PFSK-1 (cell line): Measurements from ENCODE around the gene SPAST.

Source experiments
- FOXP2 ChIP-seq: optimal IDR thresholded peaks from 2 replicates; pipeline ENCODE3; 2011; ENCODE audit warnings: borderline replicate concordance, control low read depth, inconsistent platforms; ENCODE audit not compliant: insufficient read depth; ENCODE audit errors: extremely low read length, extremely low read depth
- POLR2AphosphoS5 ChIP-seq: IDR thresholded peaks from 2 replicates; pipeline ENCODE4 v1.6.1; 2012; ENCODE audit warnings: low read depth, mild to moderate bottlenecking, control low read depth, low read length, moderate library complexity
- SIN3A ChIP-seq: IDR thresholded peaks from 2 replicates; pipeline ENCODE4 v1.6.1; 2012; ENCODE audit warnings: mild to moderate bottlenecking, low read length, moderate library complexity, borderline replicate concordance; ENCODE audit not compliant: insufficient read depth
- TAF1 ChIP-seq: IDR thresholded peaks from 2 replicates; pipeline ENCODE4 v1.6.1; 2012; ENCODE audit warnings: low read length, control low read depth, borderline replicate concordance; ENCODE audit not compliant: insufficient read depth
- TF ChIP-seq, protein P1 (sequence below), 2 experiments: IDR thresholded peaks; 2 replicates each; pipeline versions ENCODE4 v1.6.1 to v1.8.0; 2011 to 2012; ENCODE audit warnings: low read depth in 2 of 2, low read length in 2 of 2, control low read depth in 1 of 2, inconsistent platforms in 1 of 2, mild to moderate bottlenecking in 1 of 2, moderate library complexity in 1 of 2; ENCODE audit not compliant: insufficient read depth in 1 of 2

SPAST gene

DNA sequence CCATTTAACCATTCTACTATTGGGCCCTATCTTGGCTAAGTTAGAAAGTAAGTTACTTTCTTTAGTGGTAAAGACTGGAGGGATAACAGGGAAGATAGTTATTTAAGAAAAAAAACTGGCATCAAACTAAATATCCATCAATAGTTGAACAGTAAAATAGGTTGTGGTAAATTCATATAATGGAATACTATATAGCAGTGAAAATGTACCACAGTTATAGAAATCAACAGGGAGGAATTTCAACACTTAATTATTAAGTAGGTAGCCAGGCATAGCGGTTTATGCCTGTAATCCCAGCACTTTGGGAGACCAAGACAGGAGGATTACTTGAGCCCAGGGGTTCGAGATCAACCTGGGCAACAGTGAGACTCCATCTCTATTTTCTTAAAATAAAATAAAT is 3.1 kb upstream of the SPAST start:
- TF ChIP-seq FOXP2 (no peak), TAF1 (no peak), SIN3A (no peak), POLR2AphosphoS5 (no peak)
- TF ChIP-seq, protein P1, sequence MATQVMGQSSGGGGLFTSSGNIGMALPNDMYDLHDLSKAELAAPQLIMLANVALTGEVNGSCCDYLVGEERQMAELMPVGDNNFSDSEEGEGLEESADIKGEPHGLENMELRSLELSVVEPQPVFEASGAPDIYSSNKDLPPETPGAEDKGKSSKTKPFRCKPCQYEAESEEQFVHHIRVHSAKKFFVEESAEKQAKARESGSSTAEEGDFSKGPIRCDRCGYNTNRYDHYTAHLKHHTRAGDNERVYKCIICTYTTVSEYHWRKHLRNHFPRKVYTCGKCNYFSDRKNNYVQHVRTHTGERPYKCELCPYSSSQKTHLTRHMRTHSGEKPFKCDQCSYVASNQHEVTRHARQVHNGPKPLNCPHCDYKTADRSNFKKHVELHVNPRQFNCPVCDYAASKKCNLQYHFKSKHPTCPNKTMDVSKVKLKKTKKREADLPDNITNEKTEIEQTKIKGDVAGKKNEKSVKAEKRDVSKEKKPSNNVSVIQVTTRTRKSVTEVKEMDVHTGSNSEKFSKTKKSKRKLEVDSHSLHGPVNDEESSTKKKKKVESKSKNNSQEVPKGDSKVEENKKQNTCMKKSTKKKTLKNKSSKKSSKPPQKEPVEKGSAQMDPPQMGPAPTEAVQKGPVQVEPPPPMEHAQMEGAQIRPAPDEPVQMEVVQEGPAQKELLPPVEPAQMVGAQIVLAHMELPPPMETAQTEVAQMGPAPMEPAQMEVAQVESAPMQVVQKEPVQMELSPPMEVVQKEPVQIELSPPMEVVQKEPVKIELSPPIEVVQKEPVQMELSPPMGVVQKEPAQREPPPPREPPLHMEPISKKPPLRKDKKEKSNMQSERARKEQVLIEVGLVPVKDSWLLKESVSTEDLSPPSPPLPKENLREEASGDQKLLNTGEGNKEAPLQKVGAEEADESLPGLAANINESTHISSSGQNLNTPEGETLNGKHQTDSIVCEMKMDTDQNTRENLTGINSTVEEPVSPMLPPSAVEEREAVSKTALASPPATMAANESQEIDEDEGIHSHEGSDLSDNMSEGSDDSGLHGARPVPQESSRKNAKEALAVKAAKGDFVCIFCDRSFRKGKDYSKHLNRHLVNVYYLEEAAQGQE (IDR thresholded peaks at IDR 0.05; ENCODE audit: insufficient read depth in 1 of 2, low read depth in 2 of 2, low read length in 2 of 2) = no peak

DNA sequence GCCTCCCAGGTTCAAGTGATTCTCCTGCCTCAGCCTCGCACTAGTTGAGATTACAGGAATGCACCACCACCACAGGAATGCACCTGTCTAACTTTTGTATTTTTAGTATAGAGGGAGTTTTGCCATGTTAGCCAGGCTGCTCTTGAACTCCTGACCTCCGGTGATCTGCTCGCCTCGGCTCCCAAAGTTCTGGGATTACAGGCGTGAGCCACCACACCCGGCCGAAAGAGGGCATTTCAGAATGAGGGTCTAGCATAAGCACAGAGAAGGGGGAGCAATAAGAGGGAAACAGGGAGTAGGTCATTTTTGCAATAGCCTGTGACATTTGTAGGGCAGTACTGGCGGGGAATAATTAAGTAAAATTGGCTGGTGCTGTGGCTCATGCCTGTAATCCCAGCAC is 1.9 kb upstream of the SPAST start:
- TF ChIP-seq FOXP2 = no peak
- TF ChIP-seq, protein P1 (IDR thresholded peaks at IDR 0.05; ENCODE audit: insufficient read depth in 1 of 2, low read depth in 2 of 2, low read length in 2 of 2) = no peak
- no peak for TF ChIP-seq TAF1
- no peak for TF ChIP-seq POLR2AphosphoS5
- no peak for TF ChIP-seq SIN3A

DNA sequence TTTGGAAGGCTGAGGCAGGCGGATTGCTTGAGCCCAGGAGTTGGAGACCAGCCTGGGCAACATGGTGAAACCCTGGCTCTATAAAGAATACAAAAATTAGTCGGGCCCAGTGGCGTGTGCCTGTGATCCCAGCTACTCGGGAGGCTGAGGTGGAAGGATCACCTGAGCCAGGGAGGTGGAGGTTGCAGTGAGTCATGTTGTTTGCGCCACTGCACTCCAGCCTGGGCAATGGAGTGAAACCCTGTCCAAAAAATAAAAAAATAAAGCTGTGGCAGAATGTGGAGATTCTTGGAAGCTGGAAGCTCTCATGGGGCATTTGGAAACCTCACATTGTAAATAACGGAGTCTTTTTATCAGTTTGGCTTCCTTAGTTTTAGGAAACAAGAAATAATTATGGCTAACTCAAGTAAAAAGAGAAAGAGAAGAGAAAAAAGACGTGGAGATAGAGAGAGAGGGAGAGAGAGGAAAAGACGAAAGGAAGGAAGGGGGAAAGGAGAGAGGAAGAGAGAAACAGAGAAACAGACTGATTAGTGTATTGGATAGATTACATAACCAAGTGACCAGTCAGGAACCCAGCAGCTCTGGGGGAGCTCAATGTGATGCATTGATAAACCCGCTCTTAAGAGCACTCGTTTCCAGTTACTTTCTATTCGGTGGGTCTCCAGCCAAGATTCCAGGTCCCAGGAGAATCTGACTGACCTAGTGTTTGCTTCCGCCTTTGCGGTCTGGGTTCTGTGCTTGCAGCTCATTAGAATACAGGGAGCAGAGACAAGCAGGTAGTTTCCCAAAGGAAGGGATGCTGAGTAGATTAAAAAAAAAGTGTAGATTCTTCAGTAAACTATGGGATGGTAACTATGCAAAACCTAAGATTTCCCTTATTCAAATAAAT is 1.1 kb upstream of the SPAST start:
- TF ChIP-seq, protein P1 (IDR thresholded peaks at IDR 0.05; ENCODE audit: insufficient read depth in 1 of 2, low read depth in 2 of 2, low read length in 2 of 2) = no peak
- TF ChIP-seq POLR2AphosphoS5 (no peak), TAF1 (no peak), FOXP2 (no peak), SIN3A (no peak)

DNA sequence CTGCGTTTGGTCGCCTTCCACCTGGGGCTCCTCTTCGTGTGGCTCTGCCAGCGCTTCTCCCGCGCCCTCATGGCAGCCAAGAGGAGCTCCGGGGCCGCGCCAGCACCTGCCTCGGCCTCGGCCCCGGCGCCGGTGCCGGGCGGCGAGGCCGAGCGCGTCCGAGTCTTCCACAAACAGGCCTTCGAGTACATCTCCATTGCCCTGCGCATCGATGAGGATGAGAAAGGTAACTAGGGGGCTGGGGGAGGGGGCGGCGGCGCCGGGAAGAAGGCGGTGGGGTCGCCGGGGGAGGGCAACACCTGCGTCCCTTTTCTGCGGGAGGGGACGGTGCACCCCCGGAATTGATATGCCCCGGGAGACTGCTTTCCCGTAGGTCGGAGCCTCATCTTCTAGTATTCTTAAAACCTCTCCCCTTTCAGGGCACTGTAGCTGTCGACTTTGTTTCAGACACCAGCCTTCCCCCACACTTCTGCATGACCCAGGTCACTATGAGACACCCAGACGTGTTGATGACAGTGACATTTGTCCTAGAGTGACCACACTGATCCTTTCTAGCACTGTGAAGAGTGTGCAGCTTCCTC is 755 bp downstream of the SPAST start:
- TF ChIP-seq SIN3A = no peak
- TF ChIP-seq POLR2AphosphoS5 = peak; percentile 59; the same call in 1 of the 2 replicates
- TF ChIP-seq, protein P1 (IDR thresholded peaks at IDR 0.05; ENCODE audit: insufficient read depth in 1 of 2, low read depth in 2 of 2, low read length in 2 of 2) = no peak

DNA sequence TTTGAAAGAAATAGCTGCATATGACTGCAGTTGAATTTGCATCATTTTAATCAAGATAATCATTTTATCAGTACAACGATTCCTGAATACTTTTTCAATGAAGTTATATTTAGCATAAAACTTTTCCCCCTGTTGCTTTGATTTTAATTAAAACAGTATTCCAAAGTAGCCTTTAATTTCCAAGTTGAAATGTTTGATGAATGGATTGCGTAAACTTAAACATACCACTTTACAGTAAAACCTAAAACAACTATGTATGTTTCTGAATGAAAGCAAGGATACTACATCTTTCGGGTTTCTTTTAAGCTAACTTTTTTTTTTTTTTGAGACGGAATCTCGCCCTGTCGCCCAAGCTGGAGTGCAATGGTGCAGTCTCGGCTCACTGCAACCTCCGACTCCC is 1.4 kb downstream of the SPAST start:
- TF ChIP-seq SIN3A = no peak
- TF ChIP-seq, protein P1 (IDR thresholded peaks at IDR 0.05; ENCODE audit: insufficient read depth in 1 of 2, low read depth in 2 of 2, low read length in 2 of 2) = no peak
- TF ChIP-seq FOXP2 = no peak
- TF ChIP-seq TAF1 = no peak
- TF ChIP-seq POLR2AphosphoS5 = no peak
